HepG2 (cell line): Measurements from ENCODE around the gene RASD1. TPM values are rescaled to one million over a fixed set of nuclear protein-coding genes. Genes with fewer than 3 reads are reported as not detected.

Source experiments
- AGO1 ChIP-seq: fragments of 200-400 bp; formaldehyde crosslinking; IDR thresholded peaks from 2 replicates; pipeline ENCODE4 v1.6.1; 2017; ENCODE audit warnings: mild to moderate bottlenecking, low read depth, low read length, moderate library complexity; ENCODE audit not compliant: poor library complexity, severe bottlenecking
- HHEX ChIP-seq: IDR thresholded peaks from 2 replicates; pipeline ENCODE4 v1.6.1; 2016; ENCODE audit warnings: control low read depth
- HNF4G ChIP-seq, 2 experiments: sonication (generic) in 1 of 2; formaldehyde crosslinking in 1 of 2; IDR thresholded peaks; 2 replicates each; pipeline versions ENCODE4 v1.4.0 to v1.6.1; 2011 to 2020; ENCODE audit warnings: borderline replicate concordance in 2 of 2, low read depth in 2 of 2, mild to moderate bottlenecking in 2 of 2, low read length in 1 of 2, missing genetic modification reagents in 1 of 2, moderate library complexity in 1 of 2
- HNRNPK ChIP-seq: fragments of 200-400 bp; formaldehyde crosslinking; IDR thresholded peaks from 2 replicates; pipeline ENCODE4 v1.6.1; 2018; ENCODE audit warnings: low read length, low read depth, moderate library complexity, mild to moderate bottlenecking; ENCODE audit not compliant: poor library complexity, severe bottlenecking
- MTF1 ChIP-seq: sonication (generic); formaldehyde crosslinking; IDR thresholded peaks from 2 replicates; pipeline ENCODE4 v1.5.0; 2020; ENCODE audit warnings: missing genetic modification reagents
- NFE2 ChIP-seq: sonication (generic); formaldehyde crosslinking; IDR thresholded peaks from 2 replicates; pipeline ENCODE4 v1.4.0; 2020; ENCODE audit warnings: missing genetic modification reagents
- PHF20 ChIP-seq: sonication (generic); formaldehyde crosslinking; IDR thresholded peaks from 2 replicates; pipeline ENCODE4 v1.5.0; 2020; ENCODE audit warnings: mild to moderate bottlenecking, missing genetic modification reagents
- PHF5A ChIP-seq: IDR thresholded peaks from one replicate; pipeline ENCODE4 v1.6.1; 2018; ENCODE audit warnings: low read depth, missing genetic modification reagents; ENCODE audit not compliant: unreplicated experiment
- PLRG1 ChIP-seq: fragments of 450-650 bp; conservative IDR thresholded peaks from 2 replicates; pipeline ENCODE4 v1.6.1; 2016
- PRDM15 ChIP-seq: sonication (generic); formaldehyde crosslinking; IDR thresholded peaks from 2 replicates; pipeline ENCODE4 v1.4.0; 2020; ENCODE audit warnings: missing genetic modification reagents
- SALL1 ChIP-seq: sonication (generic); formaldehyde crosslinking; IDR thresholded peaks from 2 replicates; pipeline ENCODE4 v1.8.0; 2022; ENCODE audit warnings: mild to moderate bottlenecking, missing genetic modification reagents
- SP4 ChIP-seq: sonication (generic); formaldehyde crosslinking; IDR thresholded peaks from 2 replicates; pipeline ENCODE4 v1.8.1; 2023; ENCODE audit warnings: mild to moderate bottlenecking, missing genetic modification reagents
- SRF ChIP-seq: IDR thresholded peaks from 2 replicates; pipeline ENCODE4 v1.6.1; 2011; ENCODE audit warnings: mild to moderate bottlenecking, low read depth, low read length, moderate library complexity
- SYNCRIP ChIP-seq: fragments of 200-400 bp; formaldehyde crosslinking; IDR thresholded peaks from 2 replicates; pipeline ENCODE4 v1.6.1; 2018; ENCODE audit warnings: mild to moderate bottlenecking, low read depth, low read length; ENCODE audit not compliant: insufficient read depth
- TBL1XR1 ChIP-seq: fragments of 150-350 bp; IDR thresholded peaks from 2 replicates; pipeline ENCODE4 v1.6.1; 2014; ENCODE audit warnings: borderline replicate concordance, low read length; ENCODE audit not compliant: partially characterized antibody
- ZBED4 ChIP-seq: sonication (generic); formaldehyde crosslinking; IDR thresholded peaks from 2 replicates; pipeline ENCODE4 v1.4.0; 2020; ENCODE audit warnings: missing genetic modification reagents, borderline replicate concordance
- ZNF263 ChIP-seq: sonication (generic); formaldehyde crosslinking; IDR thresholded peaks from 2 replicates; pipeline ENCODE4 v1.4.0; 2020; ENCODE audit warnings: missing genetic modification reagents
- ZNF276 ChIP-seq: sonication (generic); formaldehyde crosslinking; IDR thresholded peaks from 2 replicates; pipeline ENCODE4 v1.4.0; 2020; ENCODE audit warnings: mild to moderate bottlenecking, low read depth, missing genetic modification reagents
- ZNF501 ChIP-seq: sonication (generic); formaldehyde crosslinking; IDR thresholded peaks from 2 replicates; pipeline ENCODE4 v1.5.1; 2020; ENCODE audit warnings: mild to moderate bottlenecking, moderate library complexity, missing genetic modification reagents
- ZNF607 ChIP-seq: sonication (generic); formaldehyde crosslinking; IDR thresholded peaks from 2 replicates; pipeline ENCODE4 v1.5.1; 2020; ENCODE audit warnings: missing genetic modification reagents, mild to moderate bottlenecking, borderline replicate concordance
- ZNF761 ChIP-seq: sonication (generic); formaldehyde crosslinking; conservative IDR thresholded peaks from 2 replicates; pipeline ENCODE4 v1.4.0; 2020; ENCODE audit warnings: mild to moderate bottlenecking, missing genetic modification reagents
- polyA plus RNA-seq, 8 experiments: library from polyadenylated mRNA; depleted of rRNA in 3 of 8; stranded (reverse) in 7 of 8; unstranded in 1 of 8; fragments of >200 nt; fragmentation: Illumina TruSeq in 4 of 8; extraction: Trizol in 4 of 8; gene quantifications; 2 replicates each; pipeline versions ENCODE4 v1.2.1 to v1.2.3, GENCODE V29; 2011 to 2016; ENCODE audit warnings: low read depth in 4 of 8, missing spikeins in 1 of 8, mixed read lengths in 1 of 8; ENCODE audit not compliant: insufficient read depth in 1 of 8
- total RNA-seq, 5 experiments: library from RNA; depleted of rRNA; stranded (reverse); fragments of >200 nt; fragmentation: Illumina TruSeq; extraction: Trizol; gene quantifications; 2 replicates each; pipeline ENCODE4 v1.2.3, GENCODE V29; 2016; ENCODE audit warnings: low read depth in 1 of 5

The RASD1 gene
- total and polyA plus RNA-seq, 2 of the 13 experiments (the other 11 are each of a cell fraction or from before 2014, with no cell fraction given), result 1.6 to 4.2 TPM

GRCh38 chr17:17476865-17477467 is 19.2 kb downstream of the RASD1 start, which contains the start of gene MED9 (continued):
- TF ChIP-seq ZNF276 (CRISPR knock-in tag), result no peak
- TF ChIP-seq HNRNPK, result peak; percentile 17
- TF ChIP-seq MTF1 (CRISPR knock-in tag), result 0 out of 2 replicates have a peak, but pooled peaks have one; percentile 32
- TF ChIP-seq PHF20 (CRISPR knock-in tag), result peak; percentile 93
- TF ChIP-seq SALL1, result 0 out of 2 replicates have a peak, but pooled peaks have one; percentile 73
- no peak for TF ChIP-seq HNF4G (IDR thresholded peaks at IDR 0.05; ENCODE audit: borderline replicate concordance, low read depth, low read length)
- no peak for TF ChIP-seq HNF4G (CRISPR knock-in tag; IDR thresholded peaks at IDR 0.05; ENCODE audit: borderline replicate concordance, low read depth)
- TF ChIP-seq TBL1XR1, result no peak
- TF ChIP-seq AGO1, result peak; percentile 24
- peak; percentile 35; the same call in 1 of the 2 replicates for TF ChIP-seq ZNF761
- TF ChIP-seq SP4, result peak; percentile 83
- peak; percentile 64; the same call in 1 of the 2 replicates for TF ChIP-seq ZNF607
- TF ChIP-seq HHEX, result no peak
- peak; percentile 86 for TF ChIP-seq SRF
- no peak for TF ChIP-seq PRDM15 (CRISPR knock-in tag)
- no peak for TF ChIP-seq ZBED4
- peak; percentile 78 for TF ChIP-seq ZNF501 (CRISPR knock-in tag)
- no peak for TF ChIP-seq SYNCRIP
- TF ChIP-seq PHF5A (CRISPR knock-in tag), result no peak
- no peak for TF ChIP-seq PLRG1
- TF ChIP-seq ZNF263, result peak; percentile 52; the same call in 1 of the 2 replicates
- no peak for TF ChIP-seq NFE2 (CRISPR knock-in tag)
